Spleen (tissue), 7 donors: Measurements from ENCODE around the gene HACD3.

Experiments
- CTCF ChIP-seq, 11 experiments: fragments of 200-600 bp in 7 of 11; fragments of 450-650 bp in 4 of 11; sonication (generic) in 4 of 11; IDR thresholded peaks in 8 of 11; conservative IDR thresholded peaks in 3 of 11; 1 replicate in 7 of 11; 2 replicates in 4 of 11; pipeline versions ENCODE4 v1.4.0 to v1.8.0; 2016 to 2021; ENCODE audit warnings: antibody characterized with exemption in 11 of 11, inconsistent platforms in 4 of 11, mild to moderate bottlenecking in 1 of 11
- POLR2A ChIP-seq, 3 donors: fragments of 450-650 bp; IDR thresholded peaks; one replicate each; pipeline ENCODE4 v1.5.1; 2017; ENCODE audit warnings: antibody characterized with exemption in 3 of 3, mild to moderate bottlenecking in 1 of 3
- donor health status: DM: no; HTN: no; CAD: no; lungs with moderate emphysema.
- donor health status: DM: no; HTN: no; CAD: no.
- donor health status: DM: no; HTN: no; CAD: no.

GRCh38 chr15:65603134-65603533 is 72.9 kb downstream of the HACD3 start:
- TF ChIP-seq CTCF (IDR thresholded peaks at IDR 0.05 in 8 of 11, conservative IDR thresholded peaks at IDR 0.05 in 3 of 11) (no peak), POLR2A (IDR thresholded peaks at IDR 0.05) (no peak)
